Tibial nerve (tissue), 4 donors: ENCODE results near the gene PKP4. TPM values are rescaled to one million over a fixed set of nuclear protein-coding genes. Genes with fewer than 3 reads are reported as not detected.

Experiments used
- DNase-seq, 2 donors: peaks; one replicate each; pipeline ENCODE4 v3.0.0-alpha.2; 2019; ENCODE audit warnings: low spot score in 2 of 2
- H3K27ac ChIP-seq, 4 donors: fragments of 200-600 bp; sonication (generic) in 3 of 4; one replicate each; pipeline ENCODE4 v1.5.1; 2017 to 2019; ENCODE audit warnings: mild to moderate bottlenecking in 1 of 4
- H3K27me3 ChIP-seq, 2 donors: fragments of 200-600 bp; sonication (generic) in 1 of 2; one replicate each; pipeline versions ENCODE4 v1.5.1 to v1.6.0; 2017 to 2019
- H3K36me3 ChIP-seq, 3 donors: fragments of 200-600 bp; sonication (generic); one replicate each; pipeline ENCODE4 v1.5.1; 2018 to 2019
- H3K4me1 ChIP-seq, 4 donors: fragments of 200-600 bp; sonication (generic) in 3 of 4; one replicate each; pipeline ENCODE4 v1.5.1; 2017 to 2019
- H3K4me3 ChIP-seq, 4 donors: fragments of 200-600 bp; sonication (generic) in 3 of 4; one replicate each; pipeline ENCODE4 v1.5.1; 2017 to 2019; ENCODE audit warnings: mild to moderate bottlenecking in 1 of 4, moderate library complexity in 1 of 4
- H3K9me3 ChIP-seq, 4 donors: fragments of 200-600 bp; sonication (generic) in 3 of 4; one replicate each; pipeline ENCODE4 v1.5.1; 2017 to 2019
- EP300 ChIP-seq, 2 donors: sonication (generic); formaldehyde crosslinking; IDR thresholded peaks; one replicate each; pipeline ENCODE4 v1.6.1; 2017; ENCODE audit warnings: antibody characterized with exemption in 2 of 2, mild to moderate bottlenecking in 1 of 2
- POLR2A ChIP-seq, 2 donors: fragments of 450-650 bp; IDR thresholded peaks; one replicate each; pipeline ENCODE4 v1.6.1; 2017; ENCODE audit warnings: antibody characterized with exemption in 2 of 2, mild to moderate bottlenecking in 2 of 2, moderate library complexity in 2 of 2
- WGBS, 2 donors: methylation state at CpG; one replicate each; pipeline ENCODE4 v1.1.5; 2018; 5-methylcytosine and 5-hydroxymethylcytosine counted together
- total RNA-seq, 4 donors: library from RNA; depleted of rRNA; stranded (reverse); fragments of >200 nt; gene quantifications; one replicate each; pipeline ENCODE4 v1.1.0, GENCODE V29; 2016
- TF ChIP-seq, protein P1 (sequence below), 5 experiments: fragments of 200-600 bp in 3 of 5; fragments of 450-650 bp in 2 of 5; sonication (generic) in 3 of 5; IDR thresholded peaks; one replicate each; pipeline ENCODE4 v1.5.1; 2016 to 2019; ENCODE audit warnings: antibody characterized with exemption in 5 of 5, mild to moderate bottlenecking in 3 of 5, moderate library complexity in 2 of 5

Gene PKP4
- total RNA-seq, 4 donors from 2014 or later, result 57.8 to 100 (median 92.0) TPM

DNA sequence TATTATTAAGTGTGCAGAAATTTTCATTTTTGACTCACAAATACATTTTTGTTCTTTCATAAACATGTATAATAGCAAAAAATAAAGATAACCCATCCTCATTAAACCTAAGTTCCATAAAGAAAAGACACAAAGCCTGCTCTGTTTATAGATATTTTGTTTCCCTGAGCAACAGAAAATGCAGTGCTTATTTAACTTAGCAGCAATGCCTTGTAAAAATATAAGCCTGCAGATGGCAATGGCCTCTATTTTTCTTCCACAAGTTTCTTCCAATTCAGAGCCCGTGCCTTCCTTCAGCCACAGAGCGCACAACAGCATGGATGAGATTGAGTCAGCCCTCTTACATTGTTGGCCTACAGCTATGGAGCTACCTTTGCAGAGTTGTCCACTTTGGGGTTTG, 43.6 kb downstream of the PKP4 start:
- H3K4me1 ChIP-seq, result peaks cover 0 to 42% (median 0%) of the 10 kb centered on the region in 4 donors
- H3K4me3 ChIP-seq, result no peak overlapping the region
- H3K9me3 ChIP-seq, result no peaks in the 10 kb centered on the region
- H3K27ac ChIP-seq, result no peak overlapping the region
- 81 to 82% methylated on average over 2 of the region's 2 CpGs for WGBS, 2 donors
- H3K36me3 ChIP-seq, result no peaks in the 10 kb centered on the region
- DNase-seq, result no peak
- no peaks in the 10 kb centered on the region for H3K27me3 ChIP-seq
- no peak for TF ChIP-seq POLR2A (IDR thresholded peaks at IDR 0.05)
- TF ChIP-seq, protein P1, sequence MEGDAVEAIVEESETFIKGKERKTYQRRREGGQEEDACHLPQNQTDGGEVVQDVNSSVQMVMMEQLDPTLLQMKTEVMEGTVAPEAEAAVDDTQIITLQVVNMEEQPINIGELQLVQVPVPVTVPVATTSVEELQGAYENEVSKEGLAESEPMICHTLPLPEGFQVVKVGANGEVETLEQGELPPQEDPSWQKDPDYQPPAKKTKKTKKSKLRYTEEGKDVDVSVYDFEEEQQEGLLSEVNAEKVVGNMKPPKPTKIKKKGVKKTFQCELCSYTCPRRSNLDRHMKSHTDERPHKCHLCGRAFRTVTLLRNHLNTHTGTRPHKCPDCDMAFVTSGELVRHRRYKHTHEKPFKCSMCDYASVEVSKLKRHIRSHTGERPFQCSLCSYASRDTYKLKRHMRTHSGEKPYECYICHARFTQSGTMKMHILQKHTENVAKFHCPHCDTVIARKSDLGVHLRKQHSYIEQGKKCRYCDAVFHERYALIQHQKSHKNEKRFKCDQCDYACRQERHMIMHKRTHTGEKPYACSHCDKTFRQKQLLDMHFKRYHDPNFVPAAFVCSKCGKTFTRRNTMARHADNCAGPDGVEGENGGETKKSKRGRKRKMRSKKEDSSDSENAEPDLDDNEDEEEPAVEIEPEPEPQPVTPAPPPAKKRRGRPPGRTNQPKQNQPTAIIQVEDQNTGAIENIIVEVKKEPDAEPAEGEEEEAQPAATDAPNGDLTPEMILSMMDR (IDR thresholded peaks at IDR 0.05), result no peak
- TF ChIP-seq EP300 (IDR thresholded peaks at IDR 0.05), result no peak

DNA sequence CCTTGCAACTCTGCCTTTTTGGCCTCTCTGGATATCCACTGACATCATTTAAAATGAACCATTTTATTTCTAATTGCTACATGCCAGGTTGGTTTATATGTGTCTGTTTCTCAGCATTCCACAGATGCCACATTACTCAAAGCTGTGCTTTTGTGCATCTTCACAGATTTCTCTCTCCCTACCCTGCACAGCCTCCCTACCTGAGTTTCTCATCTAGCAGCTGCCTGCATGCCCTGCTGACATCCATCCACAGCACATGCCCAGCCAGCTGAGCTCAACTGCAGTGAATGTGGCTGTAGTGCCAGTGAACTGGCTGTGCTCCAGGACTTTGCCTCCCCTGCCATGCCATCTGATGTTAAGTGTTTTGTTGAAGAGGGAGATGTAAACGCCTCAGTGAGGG, 44.5 kb downstream of the PKP4 start:
- TF ChIP-seq, protein P1 (IDR thresholded peaks at IDR 0.05), result no peak
- TF ChIP-seq POLR2A (IDR thresholded peaks at IDR 0.05) (no peak), EP300 (IDR thresholded peaks at IDR 0.05) (no peak)
- WGBS, 2 donors, result 41 to 61% methylated on average over 1 of the region's 1 CpG
- H3K4me1 ChIP-seq, result peaks cover 0 to 51% (median 0%) of the 10 kb centered on the region in 4 donors
- H3K27ac ChIP-seq, result no peak overlapping the region
- no peak overlapping the region for H3K4me3 ChIP-seq
- H3K36me3 ChIP-seq, result no peaks in the 10 kb centered on the region
- no peaks in the 10 kb centered on the region for H3K27me3 ChIP-seq
- no peaks in the 10 kb centered on the region for H3K9me3 ChIP-seq
- no peak for DNase-seq

DNA sequence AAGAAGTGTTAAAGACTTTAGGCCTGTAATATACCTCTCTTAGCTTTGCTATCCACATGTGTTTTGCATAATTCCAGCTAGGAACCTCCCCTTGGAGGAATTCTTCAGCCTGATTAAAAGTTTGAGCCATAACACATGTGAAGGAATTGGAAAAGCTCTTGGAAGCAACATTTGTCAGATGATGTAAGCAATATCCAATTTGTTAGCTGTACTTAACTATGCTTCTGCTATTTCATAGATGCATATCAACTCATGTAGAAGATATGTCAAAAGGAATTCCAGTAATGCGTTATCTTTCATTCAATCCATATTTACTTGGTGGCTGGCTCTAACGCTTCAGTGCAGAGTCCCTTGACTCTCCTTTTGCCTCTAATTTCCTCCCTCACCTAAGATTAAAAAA, 46.2 kb downstream of the PKP4 start:
- TF ChIP-seq EP300 (IDR thresholded peaks at IDR 0.05) (no peak), POLR2A (IDR thresholded peaks at IDR 0.05) (no peak)
- TF ChIP-seq, protein P1 (IDR thresholded peaks at IDR 0.05), result no peak
- DNase-seq, result no peak
- Histone ChIP-seq H3K9me3 (no peaks in the 10 kb centered on the region), H3K36me3 (no peaks in the 10 kb centered on the region), H3K27me3 (no peaks in the 10 kb centered on the region), H3K4me3 (no peak overlapping the region), H3K4me1 (peaks cover 0 to 52% (median 0%) of the 10 kb centered on the region in 4 donors), H3K27ac (no peak overlapping the region)
- 46 to 56% methylated on average over 2 of the region's 2 CpGs for WGBS, 2 donors

DNA sequence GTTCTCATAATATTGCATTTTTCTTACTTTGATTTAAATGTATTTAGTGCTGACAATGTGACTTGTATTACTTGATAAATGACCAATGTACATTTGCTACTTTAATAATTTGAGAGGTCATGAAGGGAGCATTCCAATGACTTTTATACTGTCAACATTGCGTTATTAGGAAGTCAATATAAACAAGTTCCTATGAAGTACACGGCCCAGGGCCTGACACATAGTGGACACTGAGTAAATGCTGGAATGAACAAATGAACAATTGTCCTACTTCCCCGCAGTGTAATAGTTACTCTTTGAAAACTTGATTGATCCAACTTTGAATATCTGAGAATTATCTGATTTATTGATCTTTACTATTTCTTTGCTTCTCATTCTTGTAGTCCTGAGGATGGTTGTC, 47.3 kb downstream of the PKP4 start:
- no peak for TF ChIP-seq EP300 (IDR thresholded peaks at IDR 0.05)
- no peak for TF ChIP-seq POLR2A (IDR thresholded peaks at IDR 0.05)
- TF ChIP-seq, protein P1 (IDR thresholded peaks at IDR 0.05), result no peak
- no peak overlapping the region for H3K27ac ChIP-seq
- DNase-seq, result no peak

DNA sequence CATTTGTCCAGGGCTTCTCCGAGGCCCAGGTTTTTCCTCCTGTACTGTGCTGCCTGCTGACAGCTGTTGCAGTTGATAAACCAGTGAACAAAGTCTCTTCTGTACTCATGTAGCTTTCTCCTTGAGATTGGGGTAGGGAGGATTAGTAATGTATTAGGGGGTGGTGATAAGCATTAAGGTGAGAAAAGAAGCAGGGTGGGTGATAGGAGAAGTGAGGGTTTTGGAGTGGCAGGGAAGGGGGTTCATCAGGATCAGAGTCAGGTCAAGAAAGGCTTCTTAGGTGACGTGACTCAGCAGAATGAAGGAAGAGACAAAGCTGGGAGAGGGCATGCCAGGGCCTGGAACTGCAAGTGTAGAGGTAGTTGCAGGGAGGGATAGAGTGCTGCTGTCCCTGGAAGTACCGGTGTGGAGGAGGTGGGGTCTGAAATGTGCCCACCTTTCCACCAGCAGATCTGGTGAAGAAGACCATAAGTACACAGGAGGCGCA, 48.7 kb downstream of the PKP4 start:
- Histone ChIP-seq H3K4me3 (no peak overlapping the region), H3K36me3 (no peaks in the 10 kb centered on the region), H3K27me3 (no peaks in the 10 kb centered on the region), H3K27ac (no peak overlapping the region), H3K9me3 (no peaks in the 10 kb centered on the region), H3K4me1 (peaks cover 0 to 53% (median 2%) of the 10 kb centered on the region in 4 donors)
- TF ChIP-seq, protein P1 (IDR thresholded peaks at IDR 0.05), result no peak
- no peak for TF ChIP-seq POLR2A (IDR thresholded peaks at IDR 0.05)
- TF ChIP-seq EP300 (IDR thresholded peaks at IDR 0.05), result no peak
- DNase-seq, result no peak
- 89 to 93% methylated on average over 4 of the region's 4 CpGs for WGBS, 2 donors

More for the DNA sequence above, 47.3 kb downstream of the PKP4 start:
- no peaks in the 10 kb centered on the region for H3K36me3 ChIP-seq
- H3K27me3 ChIP-seq, result no peaks in the 10 kb centered on the region
- H3K4me3 ChIP-seq, result no peak overlapping the region
- no peaks in the 10 kb centered on the region for H3K9me3 ChIP-seq
- WGBS, 2 donors, result 55 to 71% methylated on average over 3 of the region's 3 CpGs
- H3K4me1 ChIP-seq, result peaks cover 0 to 49% (median 0%) of the 10 kb centered on the region in 4 donors
